ENCODE measurements around the gene RFX2. TPM values are rescaled to one million over a fixed set of nuclear protein-coding genes. Genes with fewer than 3 reads are reported as not detected.

RFX2 gene
- total and polyA plus RNA-seq, 2 experiments from 2014 or later: 2.3 to 4.9 TPM

GRCh38 chr19:5957170-5957569 is 153.1 kb downstream of the RFX2 start:
- peaks cover 91% of the 10 kb centered on the region for H3K79me2 ChIP-seq
- H3K27me3 ChIP-seq: no peaks in the 10 kb centered on the region
- H2AFZ ChIP-seq: no peak overlapping the region
- H3K36me3 ChIP-seq (replicated peaks; ENCODE audit: insufficient read depth, low read depth): no peaks in the 10 kb centered on the region
- DNase-seq (ENCODE audit: low spot score): peak; percentile 53
- H3K9me3 ChIP-seq (ENCODE audit: low read depth): no peaks in the 10 kb centered on the region
- peak overlapping the region; percentile 82 for H3K27ac ChIP-seq
- H4K20me1 ChIP-seq (ENCODE audit: insufficient read depth, poor library complexity, severe bottlenecking): peaks cover 79% of the 10 kb centered on the region
- H3K4me2 ChIP-seq: peak overlapping the region; percentile 56
- no peak overlapping the region for H3K4me3 ChIP-seq
- H3K9me2 ChIP-seq (replicated peaks; ENCODE audit: insufficient read depth): no peaks in the 10 kb centered on the region
- 49% methylated on average over 10 of the region's 10 CpGs for WGBS (ENCODE audit: low lambda C conversion rate, missing lambda C conversion rate)
- peaks cover 95% of the 10 kb centered on the region for H3K4me1 ChIP-seq (ENCODE audit: insufficient read depth)
- TF ChIP-seq EZH2phosphoT487 (IDR thresholded peaks at IDR 0.05; ENCODE audit: low read depth, severe bottlenecking, unreplicated experiment) (no peak), CTCF (IDR thresholded peaks at IDR 0.05; ENCODE audit: poor library complexity) (no peak), EZH2 (IDR thresholded peaks at IDR 0.05; ENCODE audit: borderline replicate concordance) (no peak)

DNA sequence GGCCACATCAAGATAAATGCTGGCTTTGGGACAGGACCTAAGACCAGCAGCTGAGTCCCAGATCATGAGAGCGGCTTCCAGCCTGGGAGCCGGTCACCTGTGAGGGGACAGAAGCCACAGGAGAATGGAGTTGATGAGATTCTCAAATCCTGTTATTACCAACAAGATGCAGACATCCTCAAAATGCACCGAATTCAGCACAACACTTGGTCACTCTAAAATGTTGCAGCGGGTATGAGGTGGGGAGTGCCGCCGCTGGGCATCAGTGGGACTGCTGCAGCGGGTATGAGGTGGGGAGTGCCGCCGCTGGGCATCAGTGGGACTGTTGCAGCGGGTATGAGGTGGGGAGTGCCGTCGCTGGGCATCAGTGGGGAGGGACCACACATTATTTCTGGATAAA is 153.6 kb downstream of the RFX2 start:
- WGBS (ENCODE audit: low lambda C conversion rate, missing lambda C conversion rate): 85% methylated on average over 11 of the region's 12 CpGs
- peaks cover 92% of the 10 kb centered on the region for H3K4me1 ChIP-seq (ENCODE audit: insufficient read depth)
- no peaks in the 10 kb centered on the region for H3K27me3 ChIP-seq
- H3K9me3 ChIP-seq (ENCODE audit: low read depth): no peaks in the 10 kb centered on the region
- H4K20me1 ChIP-seq (ENCODE audit: insufficient read depth, poor library complexity, severe bottlenecking): peaks cover 83% of the 10 kb centered on the region
- H2AFZ ChIP-seq: no peak overlapping the region
- no peaks in the 10 kb centered on the region for H3K36me3 ChIP-seq (replicated peaks; ENCODE audit: insufficient read depth, low read depth)
- H3K27ac ChIP-seq: peak overlapping the region; percentile 82
- peak overlapping the region; percentile 56 for H3K4me2 ChIP-seq
- H3K79me2 ChIP-seq: peaks cover 95% of the 10 kb centered on the region
- no peak for TF ChIP-seq EZH2phosphoT487 (IDR thresholded peaks at IDR 0.05; ENCODE audit: low read depth, severe bottlenecking, unreplicated experiment)
- TF ChIP-seq EZH2 (IDR thresholded peaks at IDR 0.05; ENCODE audit: borderline replicate concordance): no peak
- no peak for TF ChIP-seq CTCF (IDR thresholded peaks at IDR 0.05; ENCODE audit: poor library complexity)
- no peak overlapping the region for H3K4me3 ChIP-seq
- DNase-seq (ENCODE audit: low spot score): no peak
- H3K9me2 ChIP-seq (replicated peaks; ENCODE audit: insufficient read depth): no peaks in the 10 kb centered on the region

- Histone ChIP-seq H3K4me1 (ENCODE audit: insufficient read depth) (peaks cover 92% of the 10 kb centered on the region), H3K9me3 (ENCODE audit: low read depth) (no peaks in the 10 kb centered on the region), H3K27ac (peak overlapping the region; percentile 82), H3K27me3 (no peaks in the 10 kb centered on the region), H3K36me3 (replicated peaks; ENCODE audit: insufficient read depth, low read depth) (no peaks in the 10 kb centered on the region), H3K9me2 (replicated peaks; ENCODE audit: insufficient read depth) (no peaks in the 10 kb centered on the region), H4K20me1 (ENCODE audit: insufficient read depth, poor library complexity, severe bottlenecking) (peaks cover 83% of the 10 kb centered on the region), H2AFZ (no peak overlapping the region), H3K4me3 (no peak overlapping the region), H3K79me2 (peaks cover 95% of the 10 kb centered on the region), H3K4me2 (no peak overlapping the region)
- TF ChIP-seq EZH2 (IDR thresholded peaks at IDR 0.05; ENCODE audit: borderline replicate concordance) (no peak), CTCF (IDR thresholded peaks at IDR 0.05; ENCODE audit: poor library complexity) (no peak), EZH2phosphoT487 (IDR thresholded peaks at IDR 0.05; ENCODE audit: low read depth, severe bottlenecking, unreplicated experiment) (no peak)
- DNase-seq (ENCODE audit: low spot score): no peak
- WGBS (ENCODE audit: low lambda C conversion rate, missing lambda C conversion rate): 61% methylated on average over 3 of the region's 3 CpGs
These were observed 154.0 kb downstream of the RFX2 start for GRCh38 chr19:5956323-5956722.

GRCh38 chr19:5955636-5955935 is 154.7 kb downstream of the RFX2 start:
- no peak for DNase-seq (ENCODE audit: low spot score)
- H3K27ac ChIP-seq: peak overlapping the region; percentile 82
- WGBS (ENCODE audit: low lambda C conversion rate, missing lambda C conversion rate): 71% methylated on average over 3 of the region's 3 CpGs
- H3K27me3 ChIP-seq: no peaks in the 10 kb centered on the region
- no peak overlapping the region for H2AFZ ChIP-seq
- TF ChIP-seq EZH2phosphoT487 (IDR thresholded peaks at IDR 0.05; ENCODE audit: low read depth, severe bottlenecking, unreplicated experiment): no peak
- TF ChIP-seq CTCF (IDR thresholded peaks at IDR 0.05; ENCODE audit: poor library complexity): no peak
- TF ChIP-seq EZH2 (IDR thresholded peaks at IDR 0.05; ENCODE audit: borderline replicate concordance): no peak
- peaks cover 92% of the 10 kb centered on the region for H3K4me1 ChIP-seq (ENCODE audit: insufficient read depth)
- peak overlapping the region; percentile 71 for H3K4me2 ChIP-seq
- no peak overlapping the region for H3K4me3 ChIP-seq
- no peaks in the 10 kb centered on the region for H3K9me3 ChIP-seq (ENCODE audit: low read depth)
- H3K36me3 ChIP-seq (replicated peaks; ENCODE audit: insufficient read depth, low read depth): no peaks in the 10 kb centered on the region
- H3K9me2 ChIP-seq (replicated peaks; ENCODE audit: insufficient read depth): no peaks in the 10 kb centered on the region
- peaks cover 95% of the 10 kb centered on the region for H3K79me2 ChIP-seq
- H4K20me1 ChIP-seq (ENCODE audit: insufficient read depth, poor library complexity, severe bottlenecking): peaks cover 83% of the 10 kb centered on the region
